Inflammatory macrophage treated with lipopolysaccharide for 4 hours (primary cell): ENCODE results near the gene MEIS2.

Source experiments
- DNase-seq: peaks from one replicate; pipeline ENCODE4 v3.0.0-alpha.2; 2020

Gene MEIS2

DNA sequence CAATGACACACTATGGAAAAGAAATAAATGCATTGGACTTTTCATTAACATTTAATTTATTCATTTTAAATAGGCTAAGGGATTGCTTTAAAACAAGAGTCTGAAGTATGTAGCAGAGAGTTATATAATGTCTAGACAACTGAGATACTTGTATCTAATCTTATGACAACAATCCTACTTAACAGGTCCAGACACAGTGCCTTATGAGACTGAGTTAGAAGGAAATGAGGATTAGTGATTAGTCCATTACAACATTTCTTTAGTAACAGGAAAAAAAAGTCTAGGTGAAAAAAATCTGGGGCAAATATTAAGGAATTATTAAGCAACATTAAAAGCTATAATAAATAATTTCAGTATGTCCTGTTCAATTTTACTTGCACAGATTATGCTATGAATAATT is 140.6 kb downstream of the MEIS2 start:
- DNase-seq = no peak

DNA sequence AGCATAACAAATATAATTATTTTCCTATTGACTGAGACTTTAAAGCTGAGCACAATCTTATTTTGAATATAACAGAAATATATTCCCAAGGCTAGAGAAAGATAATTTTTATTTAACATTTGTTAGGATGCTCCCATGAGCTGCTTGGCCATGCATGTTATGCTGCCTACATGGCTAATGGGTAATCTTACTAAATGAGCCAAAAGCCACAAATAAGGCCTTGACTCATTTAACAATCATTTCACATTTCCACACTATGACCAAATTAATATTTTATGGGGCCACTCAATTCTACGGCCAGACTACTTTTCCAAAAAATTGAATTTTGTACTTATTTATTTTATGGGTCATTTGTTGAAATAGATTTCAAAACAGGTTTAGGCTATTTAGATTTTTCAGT is 141.7 kb downstream of the MEIS2 start:
- no peak for DNase-seq

DNA sequence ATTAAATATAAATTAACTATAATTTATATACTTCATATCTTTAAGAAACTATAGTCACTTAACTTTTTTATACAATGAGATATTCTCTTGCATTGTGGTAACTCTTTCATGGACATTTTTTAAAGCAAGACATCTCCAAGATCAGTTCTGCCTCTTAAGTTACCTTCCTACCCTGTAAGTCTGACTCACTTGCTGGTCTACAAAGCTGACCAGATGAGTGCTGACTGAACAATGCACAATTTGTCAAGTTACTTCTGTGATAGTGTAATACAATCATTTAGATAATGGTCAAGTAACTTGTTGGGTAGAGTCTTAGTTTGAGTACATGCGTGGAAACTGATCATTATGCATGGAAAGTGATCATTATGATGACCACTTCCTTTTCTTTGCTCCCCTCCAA is 145.9 kb downstream of the MEIS2 start:
- no peak for DNase-seq

DNA sequence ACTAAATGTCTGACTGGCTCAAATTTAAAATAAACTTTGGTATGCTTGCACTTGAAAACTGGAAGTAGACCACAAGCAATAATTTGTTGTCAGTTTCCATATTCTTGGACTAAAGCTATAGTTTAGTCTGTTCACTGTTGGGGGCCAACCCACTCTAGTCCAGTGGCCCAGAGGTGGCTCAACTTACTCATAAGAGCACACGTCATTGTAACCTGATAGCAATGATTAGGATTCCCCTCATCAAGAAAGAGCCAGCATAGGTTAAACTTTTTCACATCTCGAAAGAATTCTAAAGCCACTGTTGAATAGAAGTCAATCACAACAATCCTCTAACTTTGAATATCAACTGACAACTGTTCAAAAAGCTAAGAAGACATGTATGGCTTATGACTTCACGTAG is 147.0 kb downstream of the MEIS2 start:
- DNase-seq = no peak

DNA sequence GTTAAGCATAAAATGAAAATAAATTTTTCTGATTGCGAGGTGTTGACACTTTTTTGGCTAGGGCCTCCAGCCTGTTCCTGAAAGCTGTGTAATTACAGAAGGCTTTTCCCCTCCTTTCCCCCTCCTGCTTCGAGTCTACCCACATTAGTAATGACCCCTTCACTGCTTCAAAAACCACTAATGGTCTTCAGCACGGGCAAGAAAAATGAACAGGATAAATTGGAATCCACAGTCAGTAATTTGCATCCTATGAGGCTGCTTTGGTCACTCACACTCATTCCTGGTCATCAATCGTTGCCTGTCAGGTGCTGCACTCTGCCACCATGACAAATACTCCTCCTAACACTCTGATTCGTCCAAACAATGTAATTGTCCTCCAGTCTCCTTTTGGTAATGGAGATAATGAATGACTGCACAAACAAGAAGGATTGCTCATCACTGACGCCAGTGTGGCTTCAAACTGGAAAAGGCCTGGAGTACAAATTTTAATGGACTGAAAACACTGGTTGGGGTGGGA is 148.6 kb downstream of the MEIS2 start:
- no peak for DNase-seq

DNA sequence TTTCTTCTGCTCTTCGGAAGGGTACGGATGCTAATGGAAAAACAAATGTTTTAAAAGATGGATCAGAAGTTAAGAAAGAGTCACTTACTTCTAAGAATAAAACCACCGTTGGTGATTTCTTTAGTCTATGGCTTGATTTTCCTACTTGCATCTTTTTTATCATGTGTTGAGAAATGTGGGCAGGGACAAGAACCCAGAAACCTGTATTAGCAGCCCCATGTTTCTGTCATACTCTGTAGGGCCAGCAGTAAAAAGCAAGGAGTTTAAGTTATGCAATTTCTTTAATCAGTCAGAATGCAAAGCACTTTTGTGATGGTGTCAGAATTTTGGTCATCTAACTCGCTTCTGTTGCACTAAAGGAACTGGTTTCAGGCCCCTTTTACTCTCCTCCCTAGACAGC is 150.0 kb downstream of the MEIS2 start:
- no peak for DNase-seq

DNA sequence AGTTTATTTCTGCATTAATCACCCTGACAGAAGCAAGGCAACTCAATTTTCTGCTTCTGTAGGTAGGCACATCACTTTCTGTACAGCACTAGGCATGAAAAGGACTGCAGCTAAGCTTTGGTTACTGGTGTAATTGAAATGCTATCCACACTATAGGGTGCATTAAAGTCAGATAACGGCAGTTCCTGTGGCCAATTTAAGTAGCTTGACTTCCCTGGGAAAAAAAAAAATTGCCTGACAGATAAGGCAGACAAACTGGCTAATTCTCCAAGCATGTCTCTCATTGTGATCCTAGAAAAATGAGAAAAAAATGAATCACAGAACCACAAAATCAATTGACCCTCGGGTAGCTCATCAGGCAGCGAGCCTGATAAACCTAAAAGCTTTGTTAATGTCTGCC is 151.4 kb downstream of the MEIS2 start:
- no peak for DNase-seq

DNA sequence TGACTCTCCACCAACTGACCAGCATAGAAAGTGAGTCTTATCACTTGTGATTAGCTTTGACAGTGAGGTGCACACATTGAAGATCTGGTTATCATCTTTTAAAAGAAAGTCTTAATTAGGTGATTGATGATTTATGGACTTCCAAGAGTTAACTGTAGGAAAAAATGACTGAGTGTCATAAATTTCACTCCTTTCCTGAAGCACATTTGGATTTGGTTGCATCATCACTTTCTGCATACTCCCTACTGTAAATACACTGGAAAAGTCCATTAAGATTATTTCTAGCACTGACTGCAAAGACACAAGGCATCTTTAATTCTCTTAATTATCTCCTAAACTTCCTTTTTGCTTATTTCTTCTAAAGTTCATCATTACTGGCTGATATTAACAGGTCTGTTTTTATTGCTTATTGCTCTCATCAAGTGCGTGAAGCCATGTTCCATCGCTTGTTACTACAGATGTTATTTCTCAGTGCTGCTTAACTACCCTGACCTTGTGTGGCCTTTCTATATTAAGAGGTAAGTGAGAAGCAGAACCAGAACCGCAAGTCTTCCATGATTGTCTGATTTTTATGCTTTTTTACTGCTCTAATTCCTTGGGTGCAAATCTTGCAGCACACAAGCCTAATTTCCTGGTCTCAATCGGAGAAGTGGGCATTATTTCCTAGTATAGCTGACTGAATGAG is 153.2 kb downstream of the MEIS2 start:
- DNase-seq = no peak

DNA sequence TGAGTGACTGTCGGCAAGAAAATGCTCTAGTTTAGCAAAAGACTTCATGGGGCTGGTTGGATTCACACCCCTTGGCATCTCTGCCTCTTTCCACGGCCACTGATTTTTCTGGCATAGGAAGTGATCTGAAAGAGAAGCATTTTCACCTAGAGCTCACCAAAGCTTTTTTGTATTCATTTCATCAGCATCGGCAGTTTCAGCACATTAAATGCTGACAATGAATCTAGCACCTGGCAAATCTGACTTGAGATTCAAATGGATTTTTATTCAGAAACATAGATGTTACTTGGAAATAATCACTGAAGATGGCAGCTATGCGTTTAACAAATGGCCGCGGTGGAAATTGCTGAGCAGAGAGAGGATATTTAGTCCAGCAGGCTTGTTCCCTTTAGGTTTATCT is 155.9 kb downstream of the MEIS2 start:
- DNase-seq = no peak

DNA sequence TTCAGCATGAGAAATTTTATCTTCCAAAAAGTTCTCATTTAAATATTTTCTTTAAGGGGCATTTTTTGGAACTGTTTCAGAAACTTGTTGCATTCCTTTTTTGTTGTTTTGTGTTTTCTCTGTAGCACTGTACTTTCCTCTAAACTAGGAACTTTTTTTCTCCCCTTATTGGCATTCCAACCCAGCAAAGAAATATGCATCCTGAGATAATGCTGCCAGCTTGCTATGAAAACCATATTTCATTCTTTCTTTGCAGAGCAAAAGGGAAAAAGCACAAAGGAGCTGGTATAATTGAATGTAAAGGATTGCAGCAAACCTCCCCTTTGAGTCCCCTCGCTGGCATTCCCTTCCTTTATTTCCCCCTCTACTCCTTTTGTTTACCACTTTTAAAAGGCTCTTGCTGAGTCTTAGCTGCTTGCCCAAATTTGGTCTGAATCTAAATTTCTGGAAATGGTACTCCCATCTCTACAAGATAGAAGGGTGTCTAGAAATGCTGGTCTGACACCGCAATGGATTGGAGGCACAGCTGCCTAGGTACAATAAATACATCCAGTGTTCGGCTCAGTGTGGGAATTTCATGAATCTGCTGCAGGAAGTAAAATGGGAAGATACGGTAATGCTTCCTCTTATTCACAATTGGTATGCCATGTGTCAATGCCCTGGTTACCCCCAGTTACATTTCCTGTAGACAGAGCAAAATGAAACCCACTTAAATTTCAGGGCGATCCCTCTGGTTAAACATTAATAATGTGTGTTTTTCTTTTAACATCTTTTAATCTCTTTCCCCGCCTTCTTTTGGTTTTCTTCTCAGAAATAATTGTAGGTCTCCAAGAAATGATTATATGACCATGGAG is 156.6 kb downstream of the MEIS2 start:
- DNase-seq = no peak

DNA sequence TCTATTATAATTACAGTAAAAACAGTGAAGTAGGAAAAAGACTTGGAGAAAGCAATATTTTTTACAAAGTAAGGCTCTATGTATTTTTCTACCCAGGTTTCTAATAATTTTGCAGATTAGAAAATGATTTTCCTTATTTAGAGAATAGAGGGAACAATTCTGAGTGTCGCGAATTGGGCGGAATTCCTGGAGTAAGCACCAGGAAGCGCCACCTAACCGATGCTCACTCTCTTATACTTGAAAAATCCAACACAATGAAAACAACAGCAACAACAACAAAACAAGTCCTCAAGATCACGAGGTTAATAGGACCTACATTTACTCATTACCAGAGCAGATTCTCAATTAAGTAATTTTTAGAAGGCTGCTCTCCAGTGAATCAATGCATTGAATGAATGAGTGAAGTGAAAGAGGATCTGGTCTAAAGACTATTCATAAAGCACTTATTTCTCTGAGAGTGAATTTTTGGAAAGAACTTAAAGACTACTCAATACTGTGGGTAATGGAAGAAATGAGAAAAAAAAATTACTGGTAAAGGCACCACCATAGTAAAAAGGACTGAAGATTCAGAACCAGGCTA is 158.0 kb downstream of the MEIS2 start:
- no peak for DNase-seq

DNA sequence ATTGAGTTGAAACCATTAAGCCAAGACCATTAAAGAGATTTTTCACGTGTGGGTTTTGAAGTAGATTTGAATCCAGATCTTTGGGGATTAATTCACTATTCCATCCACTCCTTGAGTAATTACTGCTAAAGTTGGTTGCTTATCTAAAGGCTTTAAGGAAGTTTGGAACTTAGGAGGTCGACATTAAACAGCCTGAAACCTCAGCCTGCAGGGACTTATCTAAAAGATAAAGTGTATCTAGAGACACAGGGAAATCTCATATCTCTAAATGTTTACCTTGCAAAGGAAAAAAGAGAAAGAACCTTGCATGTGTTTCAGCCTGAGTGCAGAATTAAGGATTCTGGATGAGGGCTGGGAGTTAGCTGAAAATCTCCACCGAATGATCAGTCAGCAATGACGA is 158.6 kb downstream of the MEIS2 start:
- no peak for DNase-seq

DNA sequence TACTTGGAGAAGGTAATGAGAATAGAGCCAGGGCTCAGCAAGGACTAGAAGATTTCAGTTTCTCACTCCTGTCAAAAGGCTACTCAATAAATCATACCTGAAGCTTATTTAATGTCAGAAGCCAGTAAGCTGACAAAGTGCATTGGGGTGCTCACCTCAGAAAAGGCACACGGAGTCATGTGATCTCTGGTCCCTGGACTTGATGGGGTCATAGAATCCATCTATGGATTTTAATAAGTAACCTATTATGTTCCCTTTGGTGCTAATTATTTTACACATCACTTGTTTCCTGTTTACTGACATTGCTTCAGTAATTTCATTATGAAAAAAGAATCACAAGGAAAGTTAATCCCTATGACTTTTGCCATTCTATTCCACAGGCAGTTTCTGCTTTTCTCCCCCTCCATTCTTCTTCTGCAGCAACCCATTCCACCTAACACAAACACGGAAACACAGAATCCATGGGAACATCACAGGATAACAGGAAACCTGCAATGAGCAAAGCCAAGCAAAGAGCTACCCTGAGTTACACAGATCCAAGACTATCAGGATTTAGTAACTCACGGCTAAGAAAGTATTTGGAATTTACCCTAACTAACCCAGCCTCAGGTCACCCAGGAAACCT is 159.6 kb downstream of the MEIS2 start:
- no peak for DNase-seq

DNA sequence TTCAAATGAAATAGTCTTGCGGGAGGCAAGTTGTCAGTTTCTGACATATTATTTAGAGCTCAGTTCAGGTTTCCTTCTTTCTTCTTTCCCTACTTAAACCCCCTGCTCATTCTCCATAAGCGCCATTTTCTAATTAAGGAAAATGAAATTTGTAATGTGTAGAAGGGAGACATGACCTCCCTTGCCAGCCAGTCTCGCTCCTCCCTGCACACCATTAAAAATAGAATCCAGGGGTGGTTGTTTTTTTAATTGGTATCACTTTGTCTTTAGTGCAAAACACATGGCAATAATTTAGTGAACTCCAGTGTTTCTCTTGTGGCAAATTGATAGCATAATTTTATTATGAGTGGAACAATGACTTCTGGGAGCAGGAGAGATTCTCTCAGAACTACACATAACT is 160.1 kb downstream of the MEIS2 start:
- DNase-seq = no peak

DNA sequence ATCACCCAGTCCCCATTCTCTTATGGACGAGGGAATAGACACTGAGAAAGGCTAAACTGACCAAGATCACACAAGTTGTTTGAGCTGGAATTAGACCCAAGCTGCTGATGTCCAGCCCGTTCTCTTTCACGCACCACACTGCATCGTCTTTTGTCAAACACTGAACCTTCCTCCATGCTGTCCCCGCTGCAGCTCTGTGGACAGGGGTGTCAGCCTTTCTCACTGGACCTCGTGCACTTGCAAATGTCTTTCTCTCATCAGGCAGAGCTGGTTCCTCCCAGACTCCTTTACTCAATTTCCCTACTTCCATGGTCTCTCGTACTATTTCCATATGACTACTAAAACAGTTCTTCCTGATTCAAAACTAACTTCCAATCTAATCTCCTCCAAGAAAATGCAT is 161.6 kb downstream of the MEIS2 start:
- DNase-seq = no peak

DNA sequence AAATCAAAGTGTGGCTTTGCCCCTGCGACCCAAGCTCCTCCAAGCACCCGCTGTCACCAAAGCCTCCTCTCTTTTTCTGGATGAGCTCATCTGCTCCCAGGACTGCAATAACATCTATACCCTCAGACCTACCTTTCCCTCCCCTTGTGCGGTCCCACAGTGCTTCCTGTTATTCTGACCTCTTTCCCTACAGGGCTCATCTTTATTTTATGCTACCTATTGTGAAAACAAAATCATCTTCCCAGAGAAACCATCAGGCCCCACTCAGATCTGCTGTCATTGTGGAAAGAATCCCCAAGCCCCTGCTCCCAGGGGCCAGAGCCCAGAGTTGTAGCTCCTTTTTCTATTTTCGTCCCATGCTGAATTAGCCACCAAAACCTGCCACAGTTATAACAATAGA is 162.2 kb downstream of the MEIS2 start:
- no peak for DNase-seq

DNA sequence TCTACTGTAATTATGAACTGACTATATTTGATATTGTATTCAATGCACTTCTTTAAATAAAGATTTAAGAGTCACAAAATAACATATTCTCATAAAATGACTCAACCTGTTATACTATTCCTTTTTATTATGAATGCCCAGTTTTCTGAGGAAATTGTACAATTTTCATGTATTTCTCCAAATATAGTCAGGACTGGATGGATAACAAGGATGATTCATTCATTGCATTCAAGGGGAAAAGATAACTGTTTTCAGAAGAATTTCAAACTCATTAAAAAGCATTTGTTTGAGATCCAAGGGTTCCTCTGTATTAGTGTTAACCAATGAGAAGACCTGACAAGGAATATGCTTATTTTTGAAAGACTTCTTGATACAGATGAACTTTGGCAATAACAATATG is 163.7 kb downstream of the MEIS2 start:
- DNase-seq = no peak

DNA sequence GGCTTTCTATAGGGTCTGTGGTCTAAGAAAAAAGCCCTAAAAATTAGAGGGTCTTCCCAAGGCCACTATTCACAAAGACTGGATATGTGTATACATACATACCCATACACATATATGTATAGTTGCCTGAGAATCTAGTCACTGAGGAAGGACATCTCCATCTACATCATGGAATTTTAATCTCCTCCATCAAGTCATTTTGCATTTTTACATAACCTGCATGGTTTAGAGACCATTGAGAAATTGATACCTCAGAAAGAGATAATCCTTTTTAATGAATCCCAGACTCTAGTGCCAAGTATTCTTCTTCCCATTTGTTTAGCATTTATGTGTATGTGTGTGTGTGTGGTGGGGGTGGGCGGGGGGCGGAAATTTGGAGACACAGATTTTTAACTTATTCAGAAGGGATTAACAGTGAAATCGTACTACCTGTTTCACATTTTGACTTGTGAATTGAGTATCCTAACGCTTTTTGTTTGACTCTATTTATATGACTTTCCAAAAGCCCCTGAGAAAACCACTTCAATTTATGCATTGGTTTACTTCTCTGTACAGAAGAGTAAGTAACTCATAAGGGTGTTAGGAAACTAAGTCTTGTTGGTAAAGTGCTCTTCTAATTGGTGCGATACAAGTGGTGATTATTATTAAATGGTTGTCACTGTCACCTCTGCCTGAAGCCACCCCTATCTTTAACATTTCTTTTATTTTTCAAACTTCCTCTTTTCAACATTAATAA is 166.9 kb downstream of the MEIS2 start:
- DNase-seq = no peak

DNA sequence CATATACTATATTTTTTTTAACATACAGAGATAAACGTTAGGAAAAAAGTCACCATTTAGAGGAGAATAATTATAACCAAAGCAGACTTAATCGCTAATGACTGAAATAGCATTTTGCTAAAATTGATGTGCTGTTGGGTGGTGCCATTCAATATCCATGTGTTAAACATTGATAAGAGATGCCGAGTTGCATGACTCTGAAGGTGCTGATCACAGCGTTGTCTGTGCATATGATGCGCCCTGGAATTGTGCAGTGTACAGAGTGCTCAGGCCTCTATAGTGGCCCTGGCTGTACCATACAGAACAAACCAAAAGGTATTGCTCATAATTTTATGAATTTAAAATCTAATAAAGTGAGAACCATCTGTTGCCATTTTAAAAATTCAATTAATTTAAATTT is 168.3 kb downstream of the MEIS2 start:
- no peak for DNase-seq

DNA sequence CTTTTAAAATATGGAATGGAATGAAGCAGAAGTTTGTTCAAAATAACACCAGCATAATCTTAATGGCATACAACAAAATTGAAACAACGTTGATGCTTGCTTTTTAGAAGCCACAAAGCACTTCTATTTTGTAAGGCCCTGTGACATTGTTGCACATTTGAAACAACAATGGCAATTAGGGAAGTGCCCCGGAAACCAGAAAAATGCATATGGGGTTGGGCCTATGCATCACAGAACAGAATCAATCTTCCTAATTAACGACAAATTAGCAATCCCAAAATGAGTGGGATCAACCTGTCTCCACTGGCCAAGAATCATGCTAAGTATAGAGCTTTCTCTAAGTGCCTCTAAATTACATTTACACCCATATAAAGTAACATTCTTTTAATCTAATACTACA is 168.9 kb downstream of the MEIS2 start:
- no peak for DNase-seq

DNA sequence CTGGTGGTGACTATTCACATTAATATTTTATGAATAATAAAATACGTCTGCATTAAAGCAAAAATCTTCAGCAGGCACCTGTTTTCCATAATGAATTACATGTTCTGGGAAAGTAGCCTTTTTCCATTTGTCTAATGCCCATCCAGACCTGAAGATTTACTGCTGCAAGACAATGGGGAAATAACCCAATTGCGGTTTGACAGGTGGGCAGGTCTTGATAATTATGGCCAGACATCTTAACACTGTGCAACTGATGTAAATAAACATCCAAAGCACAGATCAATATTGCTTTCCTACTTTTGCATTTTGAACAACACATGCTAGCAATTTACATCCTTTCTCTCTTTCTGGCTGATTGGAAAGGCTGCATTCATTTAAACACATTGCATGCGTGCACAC is 173.9 kb downstream of the MEIS2 start:
- no peak for DNase-seq

DNA sequence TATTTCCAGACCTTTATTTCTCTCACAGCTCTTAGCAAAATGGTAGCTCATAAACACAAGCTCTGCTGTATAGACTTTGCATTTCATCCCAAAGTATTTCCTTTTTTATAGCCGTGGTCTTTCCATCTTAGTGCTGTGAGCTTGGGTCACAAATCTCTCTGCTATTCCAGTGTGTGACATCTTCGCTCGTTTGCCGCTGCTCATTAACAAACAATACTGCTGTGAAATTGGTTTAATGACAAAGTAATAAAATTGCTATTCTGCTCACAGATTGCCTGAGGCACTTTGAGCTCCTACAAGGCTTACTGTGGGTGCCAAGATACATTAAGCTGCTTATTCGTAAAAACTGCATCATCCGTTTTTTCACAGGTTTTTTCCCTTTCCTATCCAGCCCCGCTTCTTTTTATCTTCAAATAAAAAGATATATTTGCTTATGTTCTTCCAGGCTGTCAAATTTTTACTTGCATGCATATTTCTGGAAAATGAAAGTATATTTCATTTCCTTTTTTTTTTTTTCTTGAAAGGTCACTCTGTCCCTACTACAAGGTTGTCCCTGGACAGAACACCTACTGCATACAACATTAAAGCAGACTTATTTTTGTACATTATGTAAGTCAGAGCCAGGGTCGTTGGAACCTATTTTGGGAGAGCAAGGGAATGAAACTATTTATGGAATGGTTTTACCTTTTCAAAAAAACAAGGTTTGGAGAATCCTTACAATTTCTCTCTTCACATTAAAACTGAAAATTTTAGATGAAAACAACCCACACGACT is 174.5 kb downstream of the MEIS2 start:
- no peak for DNase-seq
